D721Med (cell line): Measurements from ENCODE around the gene ZDHHC7.

Experiments
- DNase-seq: peaks from one replicate; pipeline ENCODE4 v3.0.0; 2011; ENCODE audit warnings: low spot score; ENCODE audit not compliant: insufficient read length
- FAIRE-seq: peaks from 2 replicates; lab custom pipeline; 2011; peaks lifted over from hg19 to GRCh38; lab: Jason Lieb, UNC
- TF ChIP-seq, protein P1 (sequence below): IDR thresholded peaks from 2 replicates; pipeline ENCODE4 v1.5.1; 2012; ENCODE audit warnings: mild to moderate bottlenecking, control low read depth; ENCODE audit not compliant: insufficient read depth; ENCODE audit errors: missing control alignments

The ZDHHC7 gene

GRCh38 chr16:84963066-84963465 is 48.3 kb downstream of the ZDHHC7 start:
- TF ChIP-seq, protein P1, sequence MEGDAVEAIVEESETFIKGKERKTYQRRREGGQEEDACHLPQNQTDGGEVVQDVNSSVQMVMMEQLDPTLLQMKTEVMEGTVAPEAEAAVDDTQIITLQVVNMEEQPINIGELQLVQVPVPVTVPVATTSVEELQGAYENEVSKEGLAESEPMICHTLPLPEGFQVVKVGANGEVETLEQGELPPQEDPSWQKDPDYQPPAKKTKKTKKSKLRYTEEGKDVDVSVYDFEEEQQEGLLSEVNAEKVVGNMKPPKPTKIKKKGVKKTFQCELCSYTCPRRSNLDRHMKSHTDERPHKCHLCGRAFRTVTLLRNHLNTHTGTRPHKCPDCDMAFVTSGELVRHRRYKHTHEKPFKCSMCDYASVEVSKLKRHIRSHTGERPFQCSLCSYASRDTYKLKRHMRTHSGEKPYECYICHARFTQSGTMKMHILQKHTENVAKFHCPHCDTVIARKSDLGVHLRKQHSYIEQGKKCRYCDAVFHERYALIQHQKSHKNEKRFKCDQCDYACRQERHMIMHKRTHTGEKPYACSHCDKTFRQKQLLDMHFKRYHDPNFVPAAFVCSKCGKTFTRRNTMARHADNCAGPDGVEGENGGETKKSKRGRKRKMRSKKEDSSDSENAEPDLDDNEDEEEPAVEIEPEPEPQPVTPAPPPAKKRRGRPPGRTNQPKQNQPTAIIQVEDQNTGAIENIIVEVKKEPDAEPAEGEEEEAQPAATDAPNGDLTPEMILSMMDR: no peak
- DNase-seq: no peak
- no peak for FAIRE-seq

DNA sequence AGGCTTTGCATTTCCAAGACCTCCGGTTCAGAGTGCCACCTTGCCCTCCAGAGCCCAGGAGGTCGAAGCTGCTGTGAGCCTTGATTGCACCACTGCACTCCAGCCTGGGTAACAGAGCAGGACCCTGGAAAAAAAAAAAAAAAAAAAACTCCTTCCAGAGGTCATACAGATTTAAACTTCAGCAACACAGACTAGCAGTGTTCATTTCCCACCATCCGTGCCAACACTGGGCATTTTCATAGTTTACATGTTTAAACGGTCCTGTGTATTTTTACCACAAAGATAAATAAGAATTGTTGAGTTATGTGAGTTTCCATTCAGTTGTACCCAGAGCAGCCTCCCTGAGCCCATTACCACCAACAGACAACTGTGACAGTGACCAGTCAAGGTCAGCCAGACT is 50.4 kb downstream of the ZDHHC7 start:
- FAIRE-seq: no peak
- TF ChIP-seq, protein P1: no peak
- DNase-seq: no peak

DNA sequence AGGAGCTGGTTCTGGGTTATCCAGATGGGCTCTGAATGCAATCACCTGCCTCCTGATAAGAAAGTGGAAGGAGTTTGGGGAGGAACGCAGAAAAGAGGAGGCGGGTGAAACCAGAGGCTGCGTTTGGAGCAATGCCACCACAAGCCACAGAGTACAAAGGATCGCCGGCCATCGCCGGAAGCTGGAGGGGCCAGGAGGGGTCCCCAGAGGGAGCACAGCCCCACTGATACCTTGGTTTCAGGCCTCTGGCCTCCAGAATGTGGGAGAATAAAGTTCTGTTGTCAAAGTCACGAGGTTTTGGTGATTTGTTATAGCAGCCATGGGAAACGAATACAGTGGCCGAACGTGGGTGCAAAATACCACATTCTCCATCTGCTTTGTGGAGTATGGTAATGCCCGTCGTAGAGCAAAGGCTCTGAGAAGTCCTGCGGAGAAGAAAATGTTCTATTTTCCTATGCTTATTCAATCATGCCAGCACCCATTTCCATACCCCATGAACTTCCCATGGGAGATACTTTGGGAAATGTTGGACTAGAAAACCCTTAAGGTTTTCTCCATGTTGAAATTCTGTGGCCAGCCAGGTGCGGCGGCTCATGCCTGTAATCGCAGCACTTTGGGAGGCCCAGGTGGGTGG is 51.4 kb downstream of the ZDHHC7 start:
- TF ChIP-seq, protein P1: no peak
- no peak for FAIRE-seq
- no peak for DNase-seq

DNA sequence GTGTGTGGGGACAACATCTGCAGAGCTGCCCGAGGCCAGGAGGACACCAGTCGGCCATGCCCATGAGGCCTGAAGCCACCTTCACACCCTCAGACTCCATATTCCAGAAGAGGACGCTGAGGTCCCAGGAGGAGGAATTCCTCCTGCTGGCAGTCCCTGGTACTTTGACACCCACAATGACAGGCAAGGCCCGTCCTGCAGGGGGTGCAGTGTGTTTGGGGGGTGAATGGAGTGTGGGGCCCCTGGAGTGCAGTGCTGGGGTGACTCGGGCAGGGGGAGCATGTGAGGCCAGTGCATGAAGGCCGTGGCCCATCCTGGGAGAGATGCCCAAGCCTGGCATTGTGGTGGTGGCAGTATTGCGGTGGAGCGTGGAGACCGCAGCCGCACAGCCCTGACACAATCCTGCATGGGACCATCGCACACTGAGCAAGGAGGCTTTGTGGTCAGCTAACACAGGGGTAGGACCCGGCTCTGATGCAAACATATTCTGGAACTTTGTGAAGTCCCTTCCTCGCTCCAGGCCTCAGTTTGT is 52.2 kb downstream of the ZDHHC7 start:
- DNase-seq: no peak
- TF ChIP-seq, protein P1: no peak
- FAIRE-seq: no peak

- DNase-seq (no peak), FAIRE-seq (no peak)
- TF ChIP-seq, protein P1: no peak
These were observed 53.5 kb downstream of the ZDHHC7 start for GRCh38 chr16:84957792-84958191.

- FAIRE-seq (no peak), DNase-seq (no peak)
- TF ChIP-seq, protein P1: no peak
These were observed 54.1 kb downstream of the ZDHHC7 start for GRCh38 chr16:84957192-84957591.

DNA sequence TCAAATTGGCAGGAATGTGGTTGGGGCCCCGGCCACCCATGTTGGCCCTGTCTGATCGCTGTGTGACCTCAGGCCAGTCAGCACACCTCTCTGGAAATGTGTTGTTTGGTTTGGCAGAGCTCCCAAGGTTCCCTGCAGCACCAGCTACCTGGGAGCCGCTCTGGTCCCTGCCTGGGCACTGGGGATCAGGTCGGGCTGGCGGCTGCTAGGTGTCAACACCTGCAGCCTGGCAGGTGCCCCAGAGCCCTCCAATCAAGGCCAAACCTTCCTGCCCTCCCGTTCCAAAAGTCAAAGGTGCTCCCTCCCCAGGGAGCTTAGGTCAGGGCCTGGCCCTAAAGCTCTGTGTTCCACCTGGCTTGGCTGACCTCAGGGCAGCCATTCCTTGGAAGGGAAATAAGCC is 55.9 kb downstream of the ZDHHC7 start:
- FAIRE-seq: no peak
- TF ChIP-seq, protein P1: no peak
- no peak for DNase-seq
